Activated T-cell treated with anti-CD3 and anti-CD28 coated beads for 1 hour (primary cell): ENCODE results near the gene FBLN2.

Source experiments
- DNase-seq: peaks from one replicate; pipeline ENCODE4 v3.0.0-alpha.2; 2020; ENCODE audit warnings: low read depth

FBLN2 gene

DNA sequence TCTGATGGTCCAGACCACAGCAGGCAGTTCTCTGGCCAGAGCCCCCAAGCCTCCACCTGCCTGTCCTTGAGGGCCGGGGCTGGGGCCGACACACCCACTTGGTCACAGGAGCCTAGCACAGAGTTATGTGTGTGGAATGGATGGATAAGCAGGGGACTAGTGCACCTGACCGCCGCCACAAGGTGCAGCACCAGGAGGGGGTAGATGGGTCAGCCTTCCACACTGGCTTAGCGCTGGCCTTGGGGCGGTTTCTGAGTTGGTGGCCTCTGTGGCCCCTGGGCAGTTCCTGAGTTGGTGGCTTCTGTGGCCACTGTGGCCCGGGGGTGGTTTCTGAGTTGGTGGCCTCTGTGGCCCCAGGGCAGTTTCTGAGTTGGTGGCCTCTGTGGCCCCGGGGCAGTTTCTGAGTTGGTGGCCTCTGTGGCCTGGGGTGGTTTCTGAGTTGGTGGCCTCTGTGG, 75.8 kb downstream of the FBLN2 start:
- no peak for DNase-seq

DNA sequence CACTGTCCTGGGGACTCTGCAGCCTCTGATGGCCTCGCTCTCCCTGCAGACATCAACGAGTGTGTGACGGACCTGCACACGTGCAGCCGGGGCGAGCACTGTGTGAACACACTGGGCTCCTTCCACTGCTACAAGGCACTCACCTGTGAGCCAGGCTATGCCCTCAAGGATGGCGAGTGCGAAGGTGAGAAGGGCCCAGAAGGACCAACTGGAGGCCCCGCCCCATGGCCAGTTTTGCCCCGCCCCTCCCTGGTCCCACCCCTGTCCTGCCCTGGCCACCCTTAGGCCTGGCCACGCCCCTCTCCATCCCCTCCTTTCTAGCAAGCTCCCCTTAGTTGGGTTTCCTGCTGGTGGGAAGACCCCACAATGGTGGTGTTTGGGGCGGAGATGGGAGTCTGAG, 77.5 kb downstream of the FBLN2 start:
- no peak for DNase-seq

DNA sequence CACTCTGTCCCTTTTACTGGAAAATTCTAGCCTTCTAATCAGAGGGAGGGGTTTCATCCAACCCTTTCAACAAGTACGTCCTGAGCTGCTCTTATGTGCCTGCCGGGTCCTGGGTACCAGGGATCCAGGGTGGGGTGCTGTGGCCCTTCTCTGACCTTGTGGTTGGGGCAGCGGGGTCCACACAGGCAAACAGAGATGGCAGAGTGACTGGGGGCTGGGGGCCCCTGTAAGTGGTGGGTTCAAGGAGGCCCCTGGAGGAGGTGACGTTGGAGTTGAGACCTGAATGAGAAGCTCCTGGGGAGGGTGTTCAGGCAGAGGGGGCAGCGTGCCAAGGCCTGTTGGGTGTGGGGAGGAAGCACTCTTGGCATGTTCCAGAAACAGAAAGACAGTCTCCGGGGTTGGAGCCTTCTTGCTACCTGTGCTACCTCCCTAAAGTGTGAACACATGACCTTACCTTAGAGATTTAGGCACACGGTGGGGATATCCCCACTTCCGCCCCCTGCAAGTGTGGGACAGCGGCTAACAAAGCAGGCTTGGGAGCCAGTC, 78.1 kb downstream of the FBLN2 start:
- DNase-seq, result no peak

DNA sequence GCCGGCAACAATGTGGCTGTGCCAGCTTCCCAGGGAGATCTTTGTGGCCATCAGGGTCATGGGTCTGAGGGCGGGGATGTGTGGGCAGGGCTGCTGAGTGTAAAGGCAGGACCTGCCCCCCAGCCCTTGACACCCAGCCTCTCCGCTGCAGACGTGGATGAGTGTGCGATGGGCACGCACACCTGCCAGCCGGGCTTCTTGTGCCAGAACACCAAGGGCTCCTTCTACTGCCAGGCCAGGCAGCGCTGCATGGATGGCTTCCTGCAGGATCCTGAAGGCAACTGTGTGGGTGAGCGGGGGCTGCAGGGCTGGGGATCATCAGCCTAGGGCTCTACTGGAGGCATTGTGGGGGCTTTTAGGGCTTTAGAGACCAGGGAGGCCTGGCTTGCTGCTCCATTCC, 78.8 kb downstream of the FBLN2 start:
- DNase-seq, result no peak

DNA sequence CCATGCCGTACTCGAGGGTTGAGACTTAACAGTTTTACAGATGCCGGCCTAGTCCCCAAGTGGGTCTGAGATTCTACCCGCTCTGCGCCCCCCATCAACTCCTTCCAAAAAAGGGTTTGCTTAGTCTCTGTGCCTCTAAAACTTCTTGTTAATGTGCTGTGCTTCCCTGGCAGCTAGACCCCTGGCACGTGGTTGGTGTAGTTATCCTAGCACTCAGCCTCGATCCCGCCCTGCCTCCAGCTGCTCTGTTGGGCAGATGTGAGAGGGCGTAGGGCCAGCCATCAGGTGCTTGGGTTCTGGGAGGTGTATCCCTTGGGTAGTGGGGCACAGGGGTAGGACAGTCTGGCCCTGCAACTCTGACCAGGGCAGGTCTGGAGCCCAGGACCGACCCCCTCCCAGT, 79.5 kb downstream of the FBLN2 start:
- no peak for DNase-seq

DNA sequence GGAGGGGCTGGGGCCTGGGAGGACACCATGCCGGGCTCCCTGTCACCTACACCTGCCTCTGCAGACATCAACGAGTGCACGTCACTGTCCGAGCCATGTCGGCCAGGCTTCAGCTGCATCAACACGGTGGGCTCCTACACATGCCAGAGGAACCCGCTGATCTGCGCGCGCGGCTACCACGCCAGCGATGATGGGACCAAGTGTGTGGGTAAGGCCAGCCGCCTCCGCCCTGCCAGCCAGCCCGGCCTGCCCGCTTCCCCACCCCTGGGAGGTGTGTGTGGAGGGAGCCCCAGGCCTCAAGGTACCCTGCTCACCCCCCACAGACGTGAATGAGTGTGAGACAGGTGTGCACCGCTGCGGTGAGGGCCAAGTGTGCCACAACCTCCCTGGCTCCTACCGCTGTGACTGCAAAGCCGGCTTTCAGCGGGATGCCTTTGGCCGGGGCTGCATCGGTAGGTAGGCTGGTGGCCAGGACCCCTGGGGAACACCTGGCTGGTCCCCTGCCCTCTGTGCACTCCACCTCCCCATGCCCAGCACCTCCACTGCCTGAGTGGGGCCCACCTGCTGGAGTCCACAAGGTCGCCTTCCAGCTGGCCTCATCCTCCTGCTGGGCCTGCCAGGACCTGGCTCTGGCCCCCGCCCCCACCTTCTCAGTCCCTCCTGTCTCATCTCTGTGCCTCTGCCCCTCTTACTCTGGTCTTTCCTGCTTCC, 80.1 kb downstream of the FBLN2 start:
- DNase-seq, result no peak

DNA sequence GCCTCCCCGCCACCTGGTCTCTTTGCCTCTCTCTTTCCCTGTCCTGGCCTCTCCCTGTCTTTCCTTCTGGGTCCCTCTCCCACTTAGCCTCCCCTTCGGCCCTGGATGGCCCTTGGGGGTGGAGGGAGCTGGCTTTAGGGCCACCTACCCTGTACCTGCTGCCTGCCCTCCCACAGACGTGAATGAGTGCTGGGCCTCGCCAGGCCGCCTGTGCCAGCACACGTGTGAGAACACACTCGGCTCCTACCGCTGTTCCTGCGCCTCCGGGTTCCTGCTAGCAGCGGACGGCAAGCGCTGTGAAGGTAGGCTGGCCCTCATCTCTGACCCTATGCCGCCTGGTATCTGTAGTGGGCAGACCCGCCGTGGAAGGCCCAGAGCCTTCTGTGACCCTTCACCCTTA, 80.7 kb downstream of the FBLN2 start:
- no peak for DNase-seq

DNA sequence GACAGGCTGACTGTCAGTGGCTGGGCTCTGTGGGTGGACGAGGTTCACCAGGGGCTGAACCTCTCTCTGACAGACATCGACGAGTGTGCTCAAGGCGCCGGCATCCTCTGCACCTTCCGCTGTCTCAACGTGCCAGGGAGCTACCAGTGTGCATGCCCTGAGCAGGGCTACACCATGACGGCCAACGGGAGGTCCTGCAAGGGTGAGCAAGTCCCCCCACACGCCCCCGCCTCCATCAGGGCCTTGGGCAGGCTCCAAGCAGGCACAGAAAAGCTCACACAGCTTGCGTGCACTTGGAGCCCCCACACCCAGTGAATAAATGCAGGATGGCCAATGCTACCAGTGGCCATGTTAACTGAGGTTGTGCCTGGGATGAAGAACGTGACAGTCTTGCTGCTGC, 82.3 kb downstream of the FBLN2 start:
- DNase-seq, result no peak

DNA sequence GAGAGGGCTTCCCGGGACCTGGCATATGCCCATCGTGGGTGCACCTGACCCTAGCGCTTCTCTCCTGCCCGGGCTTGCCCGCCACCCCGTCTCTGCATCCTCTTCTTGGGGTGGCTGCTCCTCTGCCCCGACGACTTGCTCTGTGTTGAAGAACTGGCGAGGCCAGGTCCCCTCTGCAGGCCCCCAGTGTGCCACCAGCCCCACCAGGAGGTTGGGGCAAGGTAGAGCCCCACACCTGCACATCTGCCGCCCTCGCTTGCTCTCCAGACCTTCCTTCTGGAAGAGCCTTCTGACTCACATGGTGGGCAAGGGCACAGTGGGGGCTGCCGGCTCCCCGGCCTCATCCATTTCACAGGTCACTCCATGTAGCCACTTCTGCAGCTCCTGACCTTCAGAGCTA, 84.3 kb downstream of the FBLN2 start:
- DNase-seq, result no peak

DNA sequence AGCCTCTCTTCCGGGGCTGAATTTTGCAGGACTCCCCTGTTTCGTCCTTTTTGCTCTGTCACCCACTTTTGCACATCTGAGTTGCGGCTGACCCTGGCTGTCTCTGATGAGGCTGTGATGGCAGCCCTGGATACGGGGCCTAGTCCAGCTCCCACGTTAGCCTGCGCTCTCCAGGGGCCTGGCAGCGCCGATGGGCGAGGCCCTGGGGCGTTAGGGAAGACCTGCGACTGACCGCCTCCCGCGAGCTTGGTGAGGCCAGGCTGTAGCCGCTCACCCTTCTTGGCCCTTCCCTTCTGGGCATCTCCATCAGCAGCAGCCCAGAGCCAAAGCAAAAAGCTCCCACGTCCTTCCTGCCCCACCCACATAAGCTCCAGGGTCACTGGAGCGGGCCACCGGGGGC, 85.2 kb downstream of the FBLN2 start:
- DNase-seq, result no peak

DNA sequence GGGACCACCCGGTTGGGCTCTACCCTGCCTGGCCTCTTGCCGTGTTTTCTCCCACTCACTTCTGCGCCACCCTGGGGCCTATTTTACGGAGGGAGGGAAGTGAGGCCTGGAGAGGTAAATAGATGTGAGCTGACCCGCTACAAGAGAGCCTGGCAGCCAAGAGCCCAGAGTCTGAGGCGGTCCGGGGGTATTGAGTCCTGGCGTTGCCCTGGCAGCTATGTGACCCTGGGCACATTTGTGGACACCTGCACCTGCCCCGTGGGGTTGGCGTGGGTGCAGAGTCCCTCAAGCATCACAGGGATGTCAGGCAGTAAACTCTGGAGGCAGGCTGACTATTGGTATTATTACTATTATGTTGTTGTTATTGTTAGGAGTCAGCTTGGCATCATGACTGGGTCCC, 85.7 kb downstream of the FBLN2 start:
- no peak for DNase-seq

DNA sequence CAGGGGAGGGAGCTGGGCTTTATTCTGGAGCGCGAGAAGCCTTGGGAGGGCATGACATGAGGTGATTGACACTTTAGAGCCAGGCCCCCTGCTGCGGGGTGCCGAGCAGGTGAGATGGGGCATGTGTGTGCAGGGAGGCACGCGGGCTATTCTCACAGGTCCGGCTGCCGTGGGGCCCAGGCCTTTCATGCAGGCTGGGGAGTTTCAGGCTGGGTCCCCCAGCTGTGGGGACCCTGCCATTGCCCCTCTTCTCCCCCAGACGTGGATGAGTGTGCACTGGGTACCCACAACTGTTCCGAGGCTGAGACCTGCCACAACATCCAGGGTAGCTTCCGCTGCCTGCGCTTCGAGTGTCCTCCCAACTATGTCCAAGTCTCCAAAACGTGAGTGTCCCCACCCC, 87.3 kb downstream of the FBLN2 start:
- DNase-seq, result no peak

DNA sequence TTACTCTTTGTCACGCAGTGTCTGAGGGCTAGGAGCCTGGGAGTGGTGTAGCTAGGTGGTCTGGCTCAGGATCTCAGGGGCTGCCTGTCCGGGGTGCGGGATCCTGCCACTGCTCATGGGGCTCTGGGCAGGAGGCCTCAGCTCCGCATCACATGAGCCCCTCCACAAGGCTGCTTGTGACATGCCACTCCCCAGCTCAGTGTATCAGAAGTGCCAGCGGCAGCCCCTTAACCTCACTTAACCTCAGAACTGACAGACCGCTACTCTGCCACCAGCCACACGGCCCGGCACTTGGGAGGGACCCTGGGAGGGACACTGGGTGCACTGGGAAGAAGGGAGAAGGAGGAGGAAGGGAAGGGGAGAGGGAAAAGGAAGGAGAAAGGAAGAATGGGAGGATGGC, 87.9 kb downstream of the FBLN2 start:
- DNase-seq, result no peak

DNA sequence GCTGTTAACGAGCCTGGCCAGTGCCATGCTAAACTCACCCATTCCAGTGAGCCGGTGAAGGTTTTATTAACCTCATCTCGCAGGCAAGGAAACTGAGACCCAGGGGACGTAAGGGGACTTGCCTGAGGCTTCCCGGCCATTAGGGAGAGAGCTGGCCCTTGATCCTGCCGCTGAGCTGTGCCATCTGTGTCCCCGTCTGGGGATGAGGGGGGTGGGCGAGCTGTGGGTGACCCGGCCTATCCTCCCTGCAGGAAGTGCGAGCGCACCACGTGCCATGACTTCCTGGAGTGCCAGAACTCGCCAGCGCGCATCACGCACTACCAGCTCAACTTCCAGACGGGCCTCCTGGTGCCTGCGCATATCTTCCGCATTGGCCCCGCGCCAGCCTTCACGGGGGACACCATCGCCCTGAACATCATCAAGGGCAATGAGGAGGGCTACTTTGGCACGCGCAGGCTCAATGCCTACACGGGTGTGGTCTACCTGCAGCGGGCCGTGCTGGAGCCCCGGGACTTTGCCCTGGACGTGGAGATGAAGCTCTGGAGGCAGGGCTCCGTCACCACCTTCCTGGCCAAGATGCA, 88.5 kb downstream of the FBLN2 start:
- DNase-seq, result no peak

DNA sequence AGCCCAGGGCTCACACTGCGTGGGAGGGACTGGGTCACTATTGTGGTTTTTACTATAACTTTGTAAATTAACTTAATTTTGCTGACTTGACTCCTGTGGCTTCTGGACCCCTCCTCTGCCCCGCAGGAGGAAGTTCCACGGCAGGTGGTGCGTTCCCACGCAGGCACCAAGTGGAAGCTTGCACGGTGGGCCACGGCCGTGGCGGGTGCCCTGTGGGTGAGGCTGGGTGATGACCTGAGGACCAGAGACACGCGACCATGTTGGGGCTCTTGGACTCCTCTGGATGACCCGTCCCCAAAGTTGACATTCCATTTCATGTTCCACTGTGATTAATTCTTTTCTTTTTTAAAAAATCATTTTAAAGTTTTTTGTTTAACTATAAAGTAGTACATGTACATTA, 89.0 kb downstream of the FBLN2 start:
- no peak for DNase-seq

DNA sequence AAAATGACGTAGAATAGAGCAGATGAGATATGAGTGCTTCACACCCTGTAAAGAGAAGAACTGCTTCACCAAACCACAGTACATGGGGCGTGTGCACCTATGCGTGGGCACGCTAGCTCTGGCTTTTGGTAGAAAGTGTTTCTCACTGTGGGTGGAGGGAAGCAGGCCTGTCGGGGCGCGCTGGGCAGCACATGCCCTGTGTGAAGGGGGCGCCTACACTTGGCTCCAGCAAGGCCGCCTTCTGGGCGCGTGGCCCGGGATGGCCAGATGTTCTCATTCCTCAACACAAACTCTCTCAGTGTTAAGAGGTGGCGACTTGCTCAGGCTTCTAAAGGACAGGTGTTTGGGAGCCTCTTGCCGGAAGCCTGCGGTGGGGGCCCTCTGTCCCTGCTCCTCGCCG, 90.0 kb downstream of the FBLN2 start:
- no peak for DNase-seq

DNA sequence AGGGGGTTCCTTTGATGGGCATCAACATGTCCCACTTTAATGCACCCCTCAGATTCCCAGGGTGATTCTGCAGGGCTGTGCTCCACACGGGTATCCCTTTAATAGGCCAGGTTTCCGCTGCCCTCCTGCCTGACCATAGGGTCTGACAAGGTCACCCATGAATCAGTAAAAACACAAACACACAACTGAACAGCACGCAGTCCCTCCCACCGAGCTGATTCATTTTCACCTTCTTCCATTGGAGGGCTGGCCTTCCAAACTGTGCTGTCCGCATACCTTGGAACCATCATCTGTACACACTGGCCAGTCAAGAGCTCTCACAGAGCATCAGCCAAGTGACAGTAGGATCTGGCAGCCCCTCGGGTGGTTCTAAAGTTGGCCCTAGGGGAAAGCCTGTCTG, 93.7 kb downstream of the FBLN2 start:
- DNase-seq, result no peak

DNA sequence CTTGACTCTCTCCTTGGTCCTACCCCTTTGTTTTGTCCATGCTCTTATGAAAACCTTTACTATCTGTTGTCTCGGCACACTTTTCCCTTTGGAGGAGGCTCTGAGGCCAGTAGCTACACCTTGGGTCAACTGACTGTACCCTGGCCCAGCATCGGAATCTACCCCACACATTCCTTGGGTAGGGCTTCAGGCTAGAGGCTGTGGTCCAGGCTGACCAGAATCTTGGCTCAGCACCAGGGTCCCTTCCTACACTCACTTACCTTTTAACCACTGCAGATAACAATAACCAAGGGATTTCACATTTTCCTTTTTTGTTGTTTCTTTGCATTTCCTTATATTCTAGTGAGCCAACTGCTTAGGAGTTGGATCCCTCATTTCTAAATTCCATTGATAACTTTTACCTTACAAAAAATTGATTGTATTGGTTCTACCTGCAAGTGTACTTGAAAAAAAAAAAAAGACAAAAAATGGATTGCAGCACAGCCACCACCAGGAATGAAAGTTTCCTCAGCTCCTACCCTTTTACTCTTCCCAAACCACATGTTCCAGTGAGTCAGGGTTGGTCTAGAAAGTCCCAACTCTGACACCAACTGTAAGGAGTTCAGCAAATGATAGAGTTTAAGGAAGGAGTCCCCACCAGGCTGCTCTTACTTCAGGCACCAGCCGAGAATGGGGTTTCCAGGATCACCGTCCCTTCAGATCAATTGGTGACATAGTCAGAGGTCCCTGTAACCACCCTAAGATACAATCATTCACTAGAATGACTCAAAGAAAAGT, 95.6 kb downstream of the FBLN2 start:
- no peak for DNase-seq

DNA sequence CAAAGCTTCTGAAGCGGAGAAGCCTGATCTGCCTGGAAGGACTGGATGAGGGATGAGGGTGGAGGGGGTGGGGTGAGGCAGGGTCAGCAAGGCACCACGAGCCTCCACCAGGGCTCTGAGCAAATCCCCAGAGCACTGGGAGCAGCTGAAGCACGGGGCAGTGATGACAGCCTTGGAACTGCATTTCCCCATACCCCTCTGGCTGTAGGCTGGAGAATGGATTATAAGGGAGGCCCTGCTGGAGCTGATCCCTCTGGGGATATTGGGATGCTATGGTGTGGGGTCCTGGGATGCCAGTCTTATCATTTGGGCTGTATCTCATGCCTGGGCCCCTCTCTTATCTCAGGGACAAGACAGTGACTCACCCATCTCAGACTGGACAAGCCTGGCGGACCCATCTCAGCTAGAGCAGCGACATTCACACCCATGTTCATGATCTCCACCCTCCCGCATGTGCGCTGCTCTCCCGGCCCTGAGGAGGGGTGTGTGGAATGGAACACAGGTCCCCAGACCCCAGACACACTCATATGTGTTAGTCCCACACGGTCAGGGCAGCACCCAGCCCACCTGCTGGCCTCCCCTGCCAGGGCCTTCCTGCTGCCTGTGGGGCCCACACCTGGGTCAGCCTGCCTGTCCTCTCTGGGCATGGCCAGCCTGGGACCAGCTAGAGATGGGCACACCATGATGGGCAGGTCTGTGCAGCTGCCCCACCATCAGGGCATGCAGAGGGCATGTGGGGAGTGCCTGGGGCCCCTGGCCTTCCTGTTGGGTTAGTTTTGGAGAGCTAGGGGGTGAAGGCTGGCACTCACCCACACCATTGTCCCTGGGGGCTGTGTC, 97.1 kb downstream of the FBLN2 start:
- DNase-seq, result no peak

DNA sequence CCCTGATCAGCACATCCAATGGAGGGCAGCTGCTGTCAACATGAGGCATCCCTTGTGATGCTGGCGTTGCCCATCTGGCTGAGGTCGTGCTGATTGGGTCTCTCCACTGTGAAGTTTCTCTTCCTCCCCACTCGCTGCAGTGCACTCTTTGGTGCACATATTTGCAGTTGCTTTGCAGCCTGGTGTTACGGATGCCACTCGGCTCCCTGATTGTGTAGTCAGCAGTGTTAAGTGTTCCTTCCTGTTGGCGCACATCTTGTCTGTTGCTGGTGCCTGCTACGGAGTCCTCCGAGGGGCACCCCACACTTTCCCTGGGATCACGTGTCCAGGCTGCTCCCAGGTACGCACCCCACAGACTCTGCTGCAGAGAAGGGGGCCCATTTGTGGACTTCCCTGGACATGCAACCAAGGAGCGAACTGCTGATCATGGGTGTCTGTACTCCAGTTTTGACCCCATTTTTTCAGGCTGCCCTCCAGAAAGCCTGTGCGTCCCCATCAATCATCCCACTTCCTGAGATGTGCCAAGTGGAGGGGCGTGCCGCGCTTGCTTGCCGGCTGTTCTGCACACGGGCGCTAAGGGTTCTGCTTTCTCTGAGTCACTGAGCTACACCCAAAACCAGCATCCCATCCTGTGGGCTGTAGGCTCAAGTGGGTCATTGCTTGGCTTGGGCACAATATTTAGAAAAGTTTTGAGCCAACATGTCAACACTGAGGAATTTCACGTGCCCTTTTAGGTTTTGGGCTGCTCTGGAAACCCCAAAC, 98.6 kb downstream of the FBLN2 start:
- no peak for DNase-seq
